B cell (primary cell): Measurements from ENCODE around the gene POU5F1.

ENCODE experiments used
- EZH2 ChIP-seq: IDR thresholded peaks from 2 replicates; pipeline ENCODE4 v1.6.1; 2012; ENCODE audit warnings: borderline replicate concordance, low read depth, mild to moderate bottlenecking, moderate library complexity, low read length; ENCODE audit not compliant: insufficient read depth, poor library complexity, severe bottlenecking
- TF ChIP-seq, protein P1 (sequence below): fragments of 200-600 bp; IDR thresholded peaks from one replicate; pipeline ENCODE4 v1.8.0; 2022; ENCODE audit warnings: antibody characterized with exemption, mild to moderate bottlenecking

DNA sequence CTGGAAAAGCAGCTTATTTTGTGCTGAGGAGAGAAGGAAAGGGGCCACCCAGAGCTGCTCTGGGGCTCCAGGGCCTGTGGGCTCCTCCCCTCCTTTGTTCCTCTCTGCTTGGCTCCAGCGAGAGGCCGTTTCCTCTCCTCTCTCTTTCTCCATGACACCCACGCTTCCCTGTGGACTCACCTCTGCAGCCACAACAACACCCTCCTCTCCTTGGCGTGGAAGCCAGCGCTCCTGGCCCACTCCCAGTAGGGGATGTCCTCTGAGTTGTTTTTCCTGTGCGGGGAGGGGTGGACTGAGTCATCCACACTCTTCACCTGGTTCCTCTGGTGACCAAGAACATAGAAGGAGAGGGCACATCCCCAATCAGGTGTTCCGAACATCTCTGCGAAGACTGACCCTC lies 45.3 kb downstream of the POU5F1 start:
- TF ChIP-seq, protein P1, sequence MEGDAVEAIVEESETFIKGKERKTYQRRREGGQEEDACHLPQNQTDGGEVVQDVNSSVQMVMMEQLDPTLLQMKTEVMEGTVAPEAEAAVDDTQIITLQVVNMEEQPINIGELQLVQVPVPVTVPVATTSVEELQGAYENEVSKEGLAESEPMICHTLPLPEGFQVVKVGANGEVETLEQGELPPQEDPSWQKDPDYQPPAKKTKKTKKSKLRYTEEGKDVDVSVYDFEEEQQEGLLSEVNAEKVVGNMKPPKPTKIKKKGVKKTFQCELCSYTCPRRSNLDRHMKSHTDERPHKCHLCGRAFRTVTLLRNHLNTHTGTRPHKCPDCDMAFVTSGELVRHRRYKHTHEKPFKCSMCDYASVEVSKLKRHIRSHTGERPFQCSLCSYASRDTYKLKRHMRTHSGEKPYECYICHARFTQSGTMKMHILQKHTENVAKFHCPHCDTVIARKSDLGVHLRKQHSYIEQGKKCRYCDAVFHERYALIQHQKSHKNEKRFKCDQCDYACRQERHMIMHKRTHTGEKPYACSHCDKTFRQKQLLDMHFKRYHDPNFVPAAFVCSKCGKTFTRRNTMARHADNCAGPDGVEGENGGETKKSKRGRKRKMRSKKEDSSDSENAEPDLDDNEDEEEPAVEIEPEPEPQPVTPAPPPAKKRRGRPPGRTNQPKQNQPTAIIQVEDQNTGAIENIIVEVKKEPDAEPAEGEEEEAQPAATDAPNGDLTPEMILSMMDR: no peak
- no peak for TF ChIP-seq EZH2
